Stimulated activated CD8-positive, alpha-beta memory T cell treated with anti-CD3 and anti-CD28 coated beads, Interleukin-4, amount 100 ng/mL, for 24 hours (primary cell): ENCODE measurements around the gene TSEN2.
"Not testable (repeated sequence)": the region's sequence is repeated elsewhere in the genome, so short reads cannot be mapped to it uniquely, and the experiment has no call there.

Experiments used
- DNase-seq: peaks from one replicate; pipeline ENCODE4 v3.0.0-alpha.2; 2020; ENCODE audit warnings: low read depth

The TSEN2 gene

GRCh38 chr3:12503126-12503957 is 19.1 kb downstream of the TSEN2 start:
- no peak for DNase-seq

GRCh38 chr3:12506201-12506709 is 22.0 kb downstream of the TSEN2 start:
- no peak for DNase-seq

GRCh38 chr3:12507591-12508281 is 23.5 kb downstream of the TSEN2 start:
- no peak for DNase-seq

DNA sequence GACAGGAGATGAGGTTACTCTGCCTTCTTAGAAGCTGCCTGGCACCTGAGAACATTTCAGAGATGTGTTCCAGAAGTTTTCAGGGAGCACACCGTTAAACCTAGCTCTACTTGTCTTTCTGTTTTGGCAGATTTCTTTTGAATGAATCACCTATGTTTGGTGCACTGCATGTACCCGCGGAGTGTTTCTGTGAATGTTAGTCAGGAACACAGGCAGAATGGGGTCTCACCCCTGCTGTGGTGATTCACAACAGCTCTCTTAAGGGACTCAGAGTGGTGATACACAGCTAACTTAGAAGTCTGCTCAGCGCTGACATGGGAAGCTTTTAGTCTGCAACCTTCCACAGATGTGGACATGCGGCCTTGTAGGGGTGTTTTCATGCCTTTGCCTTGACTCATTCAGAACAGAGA is 24.0 kb downstream of the TSEN2 start:
- DNase-seq = no peak

DNA sequence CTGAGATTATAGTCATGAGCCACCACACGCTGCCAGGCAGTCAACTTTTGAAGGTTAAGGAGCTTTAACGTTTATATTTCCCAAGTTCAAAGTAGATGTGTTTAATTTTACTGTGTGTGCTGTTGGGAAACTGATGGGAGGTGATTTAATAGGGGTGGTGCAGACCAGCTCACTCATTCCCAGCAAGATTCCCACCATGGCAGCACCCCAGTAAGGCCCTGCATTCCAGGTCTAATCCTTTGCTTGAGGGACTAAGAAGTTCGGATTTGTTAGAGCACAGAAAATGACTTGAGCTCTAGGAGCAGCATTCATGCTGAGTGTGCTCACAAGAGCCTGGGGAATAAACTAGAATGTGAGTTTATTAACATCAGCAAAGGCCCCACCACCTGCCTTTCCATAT is 25.2 kb downstream of the TSEN2 start:
- DNase-seq = no peak

- no peak for DNase-seq
These were observed 28.3 kb downstream of the TSEN2 start for GRCh38 chr3:12512534-12513118.

- DNase-seq = no peak
These were observed 29.6 kb downstream of the TSEN2 start for GRCh38 chr3:12513694-12514446.

- DNase-seq = no peak
These were observed 31.4 kb downstream of the TSEN2 start for GRCh38 chr3:12515631-12516030.

DNA sequence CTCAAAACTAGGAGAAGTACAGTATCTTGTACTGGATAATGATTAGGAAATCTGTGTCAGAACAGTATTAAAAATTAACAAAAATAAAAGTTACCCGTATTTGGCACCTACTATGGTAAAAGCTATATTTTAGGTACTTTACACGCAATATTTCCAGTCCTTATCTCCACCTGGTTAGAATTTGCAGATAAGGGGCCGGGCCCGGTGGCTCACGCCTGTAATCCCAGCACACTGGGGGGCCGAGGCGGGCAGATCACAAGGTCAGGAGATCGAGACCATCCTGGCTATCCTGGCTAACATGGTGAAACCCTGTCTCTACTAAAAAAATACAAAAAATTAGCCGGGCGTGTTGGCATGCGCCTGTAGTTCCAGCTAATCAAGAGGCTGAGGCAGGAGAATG is 32.6 kb downstream of the TSEN2 start:
- no peak for DNase-seq

GRCh38 chr3:12518261-12519028 is 34.2 kb downstream of the TSEN2 start:
- DNase-seq = no peak

DNA sequence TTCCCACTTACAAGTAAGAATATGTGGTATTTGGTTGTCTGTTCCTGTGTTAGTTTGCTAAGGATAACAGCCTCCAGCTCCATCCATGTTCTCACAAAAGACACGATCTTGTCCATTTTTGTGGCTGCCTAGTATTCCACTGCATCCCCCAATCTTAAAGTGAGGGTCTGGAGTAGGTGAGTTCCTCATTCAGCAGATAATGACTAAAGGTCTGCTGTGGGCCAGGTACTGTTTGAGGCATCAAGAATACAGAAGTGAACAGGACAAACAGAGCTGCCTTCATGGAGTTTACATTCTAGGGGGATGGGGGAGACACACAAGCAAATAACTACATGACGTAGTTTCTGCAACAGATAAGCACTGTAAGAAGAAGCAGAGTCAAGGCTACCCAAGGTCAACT is 36.7 kb downstream of the TSEN2 start:
- DNase-seq = no peak

- DNase-seq = no peak
These were observed 38.4 kb downstream of the TSEN2 start for GRCh38 chr3:12522721-12523120.

- DNase-seq = no peak
These were observed 43.5 kb downstream of the TSEN2 start for GRCh38 chr3:12527757-12528143.

DNA sequence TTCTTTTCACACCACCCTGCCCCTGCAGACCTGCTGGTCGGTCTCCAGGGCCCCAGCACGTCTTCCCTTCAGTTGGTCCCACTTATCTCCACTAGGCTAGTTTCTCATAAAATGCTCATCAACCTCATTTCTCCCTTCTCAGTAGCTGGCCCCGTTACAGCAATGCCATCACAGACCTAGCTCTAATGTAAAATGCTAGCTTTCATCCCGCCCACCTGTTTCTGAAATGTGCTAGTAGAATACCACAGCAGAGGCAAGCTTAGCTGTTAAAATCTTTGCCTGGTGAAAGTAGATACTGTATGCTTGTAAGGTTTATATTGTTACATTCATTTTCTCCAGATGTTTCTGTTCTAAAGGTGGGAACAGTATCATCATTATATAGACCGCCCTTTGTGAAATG is 47.9 kb downstream of the TSEN2 start:
- DNase-seq = no peak

- DNase-seq = no peak
These were observed 52.1 kb downstream of the TSEN2 start for GRCh38 chr3:12536423-12536822.

GRCh38 chr3:12541625-12542024 is 57.3 kb downstream of the TSEN2 start:
- no peak for DNase-seq

DNA sequence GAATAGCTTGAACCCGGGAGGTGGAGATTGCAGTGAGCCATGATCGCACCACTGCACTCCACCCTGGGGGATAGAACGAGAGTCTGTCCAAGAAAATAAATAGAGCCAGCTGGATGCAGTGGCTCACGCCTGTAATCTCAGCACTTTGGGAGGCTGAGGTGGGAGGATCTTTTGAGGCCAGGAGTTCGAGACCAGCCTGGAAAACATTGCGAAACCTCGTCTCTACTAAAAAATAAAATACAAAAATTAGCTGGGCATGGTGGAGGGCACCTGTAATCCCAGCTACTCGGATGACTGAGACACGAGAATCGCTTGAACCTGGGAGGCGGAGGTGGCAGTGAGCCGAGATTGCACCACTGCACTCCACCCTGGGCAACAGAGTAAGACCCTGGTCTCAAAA is 59.2 kb downstream of the TSEN2 start:
- DNase-seq = not testable (repeated sequence)

DNA sequence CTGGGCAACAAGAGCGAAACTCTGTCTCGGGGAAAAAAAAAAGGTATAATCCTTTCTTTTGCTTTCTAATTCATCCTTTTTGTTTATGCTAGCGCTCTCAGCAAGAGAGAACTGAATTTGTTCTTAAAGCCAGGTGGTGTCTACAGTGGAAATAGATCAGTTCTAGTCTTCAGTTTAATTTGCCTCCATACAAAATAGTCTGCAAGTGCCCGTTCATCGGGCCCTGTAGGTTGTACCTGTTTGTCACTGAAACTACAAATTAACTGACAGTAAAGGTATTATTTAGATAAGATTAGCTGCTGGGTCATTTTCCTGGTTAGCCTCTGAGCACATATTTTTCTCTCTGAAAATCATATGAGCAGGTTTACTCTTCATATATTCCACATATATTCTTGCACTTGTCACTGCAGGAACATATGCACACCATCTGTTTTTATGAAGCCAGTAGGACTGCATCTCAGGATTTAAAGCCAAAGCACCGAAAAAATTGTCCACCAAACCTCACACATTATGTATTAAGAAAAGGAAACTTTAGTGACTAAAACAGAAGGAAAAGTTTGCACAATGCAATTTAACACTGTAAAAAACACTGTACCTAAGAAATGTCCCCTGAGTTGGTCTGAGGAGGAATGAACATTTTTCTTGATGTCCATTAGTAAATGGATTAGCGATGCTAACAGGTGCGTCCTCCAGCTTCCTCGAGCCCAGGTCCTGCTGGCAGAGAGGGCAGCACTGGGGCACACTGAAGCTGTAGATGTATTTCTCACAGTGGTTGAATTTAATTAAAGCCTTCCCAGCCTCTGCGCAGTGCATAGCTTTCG is 60.6 kb downstream of the TSEN2 start:
- DNase-seq = no peak

- DNase-seq = no peak
These were observed 61.2 kb downstream of the TSEN2 start, which contains the start of gene MKRN2OS for GRCh38 chr3:12545473-12545791. Gene MKRN2OS, minus strand, starts transcription at chr3:12545499. Its CDS starts 35 bp downstream, at chr3:12545464.

GRCh38 chr3:12549971-12550760 is 65.9 kb downstream of the TSEN2 start:
- no peak for DNase-seq
